ENCODE data around the gene ZNF511. TPM values are rescaled to one million over a fixed set of nuclear protein-coding genes. Genes with fewer than 3 reads are reported as not detected.
A peak's percentile ranks its signal among the peaks of the same experiment; 100 is the strongest.

ZNF511 gene
- total and polyA plus RNA-seq, 4 donors = 13.7 to 31.8 (median 24.2) TPM

GRCh38 chr10:133358925-133359310 lies 50.2 kb downstream of the ZNF511 start:
- peak overlapping the region; percentile 91 to 93 for H3K27ac ChIP-seq (ENCODE audit: low read depth in 1 of 2, low read length in 2 of 2)
- H3K4me3 ChIP-seq (ENCODE audit: low read depth in 1 of 3, low read length in 3 of 3) = peak overlapping the region in 2 of 3 donors; percentile 18 to 26
- peak overlapping the region in 1 of 2 donors; percentile 58 for H3K9ac ChIP-seq (ENCODE audit: low read depth in 1 of 2, low read length in 2 of 2)
- H3K27me3 ChIP-seq (ENCODE audit: control insufficient read depth in 4 of 4, insufficient read depth in 4 of 4, low read length in 3 of 4) = no peaks in the 10 kb centered on the region
- H3K4me1 ChIP-seq (ENCODE audit: control insufficient read depth in 4 of 4, insufficient read depth in 4 of 4, low read length in 3 of 4) = peaks cover 19 to 68% (median 52%) of the 10 kb centered on the region in 4 donors
- H3K9me3 ChIP-seq (ENCODE audit: control insufficient read depth in 4 of 4, low read length in 3 of 4) = no peaks in the 10 kb centered on the region
- no peak for DNase-seq (ENCODE audit: low spot score)
- 31% methylated on average over 11 of the region's 11 CpGs for WGBS
- peaks cover 6 to 21% (median 12%) of the 10 kb centered on the region in 4 donors for H3K36me3 ChIP-seq (ENCODE audit: control insufficient read depth in 4 of 4, insufficient read depth in 3 of 4, low read depth in 1 of 4, low read length in 3 of 4)
- TF ChIP-seq GABPA (IDR thresholded peaks at IDR 0.05 in 1 of 2, conservative IDR thresholded peaks at IDR 0.05 in 1 of 2) (no peak), TAF1 (conservative IDR thresholded peaks at IDR 0.05) (no peak), EGR1 (IDR thresholded peaks at IDR 0.05; ENCODE audit: low read depth in 2 of 2) (no peak), RXRA (IDR thresholded peaks at IDR 0.05) (no peak), JUND (IDR thresholded peaks at IDR 0.05) (no peak), YY1 (IDR thresholded peaks at IDR 0.05) (no peak), FOXA1 (IDR thresholded peaks at IDR 0.05) (no peak), REST (IDR thresholded peaks at IDR 0.05) (no peak), HNF4A (conservative IDR thresholded peaks at IDR 0.05) (no peak), HNF4G (IDR thresholded peaks at IDR 0.05) (no peak), NR2F2 (IDR thresholded peaks at IDR 0.05) (no peak), SP1 (IDR thresholded peaks at IDR 0.05) (no peak), MAX (IDR thresholded peaks at IDR 0.05) (no peak)

- Histone ChIP-seq H3K9ac (ENCODE audit: low read depth in 1 of 2, low read length in 2 of 2) (no peak overlapping the region), H3K27ac (ENCODE audit: low read depth in 1 of 2, low read length in 2 of 2) (peak overlapping the region; percentile 91 to 93), H3K4me3 (ENCODE audit: low read depth in 1 of 3, low read length in 3 of 3) (no peak overlapping the region), H3K9me3 (ENCODE audit: control insufficient read depth in 4 of 4, low read length in 3 of 4) (no peaks in the 10 kb centered on the region), H3K36me3 (ENCODE audit: control insufficient read depth in 4 of 4, insufficient read depth in 3 of 4, low read depth in 1 of 4, low read length in 3 of 4) (peaks cover 6 to 27% (median 17%) of the 10 kb centered on the region in 4 donors), H3K27me3 (ENCODE audit: control insufficient read depth in 4 of 4, insufficient read depth in 4 of 4, low read length in 3 of 4) (no peaks in the 10 kb centered on the region), H3K4me1 (ENCODE audit: control insufficient read depth in 4 of 4, insufficient read depth in 4 of 4, low read length in 3 of 4) (peaks cover 16 to 62% (median 45%) of the 10 kb centered on the region in 4 donors)
- 17% methylated on average over 6 of the region's 6 CpGs for WGBS
- TF ChIP-seq JUND (IDR thresholded peaks at IDR 0.05) (peak in 1 of 2 donors; percentile 6), HNF4A (conservative IDR thresholded peaks at IDR 0.05) (no peak)
- peak; percentile 63 for DNase-seq (ENCODE audit: low spot score)
Observed at GRCh38 chr10:133359554-133359971, 50.8 kb downstream of the ZNF511 start.

GRCh38 chr10:133359972-133360610 lies 51.4 kb downstream of the ZNF511 start:
- H3K4me3 ChIP-seq (ENCODE audit: low read depth in 1 of 3, low read length in 3 of 3) = no peak overlapping the region
- H3K9me3 ChIP-seq (ENCODE audit: control insufficient read depth in 4 of 4, low read length in 3 of 4) = no peaks in the 10 kb centered on the region
- DNase-seq (ENCODE audit: low spot score) = no peak
- H3K27me3 ChIP-seq (ENCODE audit: control insufficient read depth in 4 of 4, insufficient read depth in 4 of 4, low read length in 3 of 4) = no peaks in the 10 kb centered on the region
- H3K4me1 ChIP-seq (ENCODE audit: control insufficient read depth in 4 of 4, insufficient read depth in 4 of 4, low read length in 3 of 4) = peaks cover 16 to 57% (median 40%) of the 10 kb centered on the region in 4 donors
- 30% methylated on average over 17 of the region's 17 CpGs for WGBS
- no peak overlapping the region for H3K9ac ChIP-seq (ENCODE audit: low read depth in 1 of 2, low read length in 2 of 2)
- H3K27ac ChIP-seq (ENCODE audit: low read depth in 1 of 2, low read length in 2 of 2) = peak overlapping the region; percentile 91 to 93
- peaks cover 11 to 32% (median 21%) of the 10 kb centered on the region in 4 donors for H3K36me3 ChIP-seq (ENCODE audit: control insufficient read depth in 4 of 4, insufficient read depth in 3 of 4, low read depth in 1 of 4, low read length in 3 of 4)
- peak; percentile 79 for TF ChIP-seq FOXA1 (IDR thresholded peaks at IDR 0.05)
- peak; percentile 40 for TF ChIP-seq TAF1 (conservative IDR thresholded peaks at IDR 0.05)
- TF ChIP-seq CTCF (IDR thresholded peaks at IDR 0.05; ENCODE audit: low read depth, low read length, missing input control) = no peak
- peak; percentile 35 for TF ChIP-seq ATF3 (IDR thresholded peaks at IDR 0.05)
- TF ChIP-seq ZBTB33 (IDR thresholded peaks at IDR 0.05) = peak; percentile 95
- peak; percentile 97 for TF ChIP-seq SP1 (IDR thresholded peaks at IDR 0.05)
- peak in 1 of 2 donors; percentile 47 for TF ChIP-seq GABPA (IDR thresholded peaks at IDR 0.05 in 1 of 2, conservative IDR thresholded peaks at IDR 0.05 in 1 of 2)
- peak; percentile 39 to 76 for TF ChIP-seq JUND (IDR thresholded peaks at IDR 0.05)
